NCI-H82 treated with DMSO at 0.1 percent for 48 hours (cell line): ENCODE measurements around the gene CDH6.

Experiments used
- DNase-seq: peaks from one replicate; lab custom pipeline; 2025; ENCODE audit not compliant: unreplicated experiment; lab: John Stamatoyannopoulos, UW

CDH6 gene

GRCh38 chr5:31244921-31245320 lies 51.4 kb downstream of the CDH6 start:
- DNase-seq, result no peak

DNA sequence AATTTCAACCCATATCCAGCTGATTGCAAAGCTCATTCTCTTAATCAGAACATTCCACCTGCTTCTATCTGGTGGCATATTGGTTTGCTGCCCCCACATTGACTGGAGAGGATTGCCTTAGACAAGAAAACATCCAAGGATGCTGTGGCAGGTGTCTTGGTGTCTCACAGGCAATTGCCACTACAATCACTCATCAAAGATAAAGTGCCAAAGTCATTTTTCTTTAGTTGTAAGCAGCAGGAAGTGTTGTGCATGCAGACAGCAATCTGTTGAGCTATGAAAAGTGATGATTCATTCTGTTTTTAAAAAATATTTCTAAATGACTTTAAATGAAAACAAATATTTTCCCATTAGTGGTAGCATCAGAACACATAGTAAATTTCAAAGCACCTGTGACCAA lies 53.9 kb downstream of the CDH6 start:
- no peak for DNase-seq

DNA sequence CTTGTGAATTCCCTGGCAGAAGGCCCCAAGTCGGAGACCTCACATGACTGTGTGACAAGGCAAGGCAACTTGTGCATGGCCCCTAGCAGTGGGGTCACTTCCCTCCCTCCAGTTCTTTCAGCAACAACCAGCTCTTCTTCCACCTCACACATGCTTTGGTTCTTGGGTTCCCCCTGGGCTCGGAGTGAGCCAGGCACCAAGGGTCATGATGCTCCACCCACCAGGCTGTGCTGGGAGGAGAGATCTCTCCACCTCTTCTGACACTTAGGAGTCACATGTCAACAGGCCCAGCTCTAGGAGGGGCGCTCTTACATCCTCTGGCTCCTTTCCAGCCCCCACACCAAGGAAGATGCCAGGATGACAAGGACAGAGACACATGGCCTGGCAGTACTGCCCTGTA lies 56.7 kb downstream of the CDH6 start:
- DNase-seq, result no peak

GRCh38 chr5:31251032-31251431 lies 57.5 kb downstream of the CDH6 start:
- DNase-seq, result no peak

- no peak for DNase-seq
Measured at GRCh38 chr5:31255041-31255440, 61.6 kb downstream of the CDH6 start.

GRCh38 chr5:31268256-31268655 lies 74.8 kb downstream of the CDH6 start:
- no peak for DNase-seq

GRCh38 chr5:31268686-31269085 lies 75.2 kb downstream of the CDH6 start:
- no peak for DNase-seq

GRCh38 chr5:31269259-31269658 lies 75.8 kb downstream of the CDH6 start:
- no peak for DNase-seq

DNA sequence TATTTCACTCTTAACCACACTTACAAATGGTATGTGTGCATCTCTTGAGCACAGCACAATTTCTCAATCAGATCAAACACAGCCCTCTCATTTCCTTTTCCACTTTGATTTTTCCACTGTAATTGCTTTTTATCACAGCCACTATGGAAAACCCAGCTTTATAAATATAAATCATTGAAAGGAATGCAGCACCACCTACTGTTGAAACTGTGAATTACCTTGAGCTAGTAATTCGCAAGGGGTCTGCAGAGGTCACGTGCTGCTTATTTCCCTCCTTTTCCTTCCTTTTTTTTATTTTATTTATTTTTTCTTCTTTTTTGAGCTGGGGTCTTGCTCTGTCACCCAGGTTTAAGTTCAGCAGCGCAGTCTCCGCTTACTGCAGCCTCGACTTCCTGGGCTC lies 76.9 kb downstream of the CDH6 start:
- DNase-seq, result no peak

DNA sequence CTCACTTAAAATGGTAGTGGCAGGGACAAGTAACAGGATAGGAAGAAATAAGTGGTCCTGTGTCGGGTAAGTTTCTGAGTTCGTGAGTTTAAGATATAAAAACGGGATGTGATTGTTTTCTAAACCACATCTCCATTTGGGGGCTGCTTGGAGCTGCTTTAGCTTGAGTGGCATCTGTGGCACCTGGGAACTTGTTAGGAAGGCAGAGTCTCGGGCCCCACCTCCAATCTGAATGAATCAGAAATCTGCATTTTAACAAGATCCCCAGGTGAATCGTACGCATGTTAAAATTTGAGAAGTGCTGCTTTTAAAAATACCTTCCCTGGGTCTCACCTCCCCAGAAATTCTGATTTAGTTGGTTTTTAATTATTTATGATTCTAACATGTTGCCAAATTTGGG lies 78.1 kb downstream of the CDH6 start:
- no peak for DNase-seq

GRCh38 chr5:31273161-31273560 lies 79.7 kb downstream of the CDH6 start:
- no peak for DNase-seq

- no peak for DNase-seq
Measured at GRCh38 chr5:31273631-31274378, 80.3 kb downstream of the CDH6 start.

- no peak for DNase-seq
Measured at GRCh38 chr5:31280210-31280609, 86.7 kb downstream of the CDH6 start.

DNA sequence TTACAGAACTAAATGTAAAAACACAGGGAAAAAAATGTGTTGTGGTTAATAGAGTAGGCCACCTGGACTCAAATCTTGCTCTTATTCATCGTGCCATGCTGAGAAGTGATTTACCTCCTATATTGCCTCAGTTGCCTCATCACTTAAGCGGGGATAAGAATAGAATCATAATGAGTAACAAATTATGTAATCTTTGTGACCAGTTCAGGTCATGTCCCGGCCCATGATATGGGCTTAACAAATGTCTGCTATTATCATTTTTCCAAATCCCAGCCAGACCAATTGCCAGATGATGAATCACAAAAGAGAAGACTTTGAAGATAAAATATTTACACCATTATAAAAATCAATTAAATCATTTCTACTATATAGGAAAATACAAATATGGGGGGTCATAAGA lies 89.8 kb downstream of the CDH6 start:
- DNase-seq, result no peak

DNA sequence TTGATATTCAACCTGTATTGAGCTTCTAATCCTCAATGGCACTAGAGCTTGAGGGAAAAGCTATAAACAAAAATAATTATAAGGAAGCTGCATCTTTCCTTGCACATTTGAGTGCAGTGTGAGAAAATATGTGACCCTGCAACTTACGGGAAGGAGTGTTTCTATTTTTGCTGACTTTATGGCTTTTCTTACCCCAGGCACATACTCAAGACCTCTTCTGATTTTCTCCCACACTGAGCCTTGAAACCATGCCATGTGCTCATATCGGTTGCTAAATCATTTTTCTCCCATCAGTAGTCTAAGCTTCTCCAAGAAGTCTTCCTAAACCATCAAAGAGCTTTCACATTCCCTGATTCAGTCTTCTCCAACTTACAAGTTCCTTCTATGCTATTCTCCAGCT lies 91.5 kb downstream of the CDH6 start:
- DNase-seq, result no peak

DNA sequence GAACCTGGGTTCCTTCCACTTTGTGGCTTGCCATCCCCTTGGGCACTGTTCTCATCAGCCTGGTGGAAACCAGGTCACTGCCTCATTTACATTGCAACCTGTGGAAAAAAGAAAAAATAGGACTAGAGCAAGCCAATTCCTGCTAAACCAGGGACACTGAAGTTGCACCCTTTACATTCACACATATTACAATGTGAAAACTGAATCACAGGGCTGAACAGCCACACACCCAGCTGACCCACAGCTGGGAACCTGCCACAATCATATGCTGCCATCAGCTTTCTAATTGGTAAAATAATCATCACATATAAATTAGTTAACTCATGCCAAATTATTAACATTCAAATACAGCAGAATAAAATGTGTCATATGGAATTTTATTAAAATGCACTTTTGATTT lies 94.5 kb downstream of the CDH6 start:
- no peak for DNase-seq

DNA sequence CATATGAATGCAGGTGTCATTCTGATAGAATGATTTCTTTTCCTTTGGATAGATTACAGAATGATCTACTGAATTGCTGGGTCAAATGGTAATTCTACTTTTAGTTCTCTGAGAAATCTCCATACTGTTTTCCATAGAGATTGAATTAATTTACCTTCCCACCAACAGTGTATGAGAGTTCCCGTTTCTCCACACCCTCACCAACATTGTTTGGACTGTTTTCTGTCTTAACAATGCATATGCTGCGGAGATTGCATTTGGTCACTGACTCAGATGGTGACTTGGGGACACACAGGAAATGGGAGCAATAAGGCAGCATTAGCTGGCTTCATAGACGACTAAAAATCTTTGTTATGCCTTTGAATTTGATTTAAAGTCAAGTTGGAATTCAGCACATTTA lies 95.9 kb downstream of the CDH6 start:
- DNase-seq, result no peak

- no peak for DNase-seq
Measured at GRCh38 chr5:31291323-31291854, 97.9 kb downstream of the CDH6 start.

DNA sequence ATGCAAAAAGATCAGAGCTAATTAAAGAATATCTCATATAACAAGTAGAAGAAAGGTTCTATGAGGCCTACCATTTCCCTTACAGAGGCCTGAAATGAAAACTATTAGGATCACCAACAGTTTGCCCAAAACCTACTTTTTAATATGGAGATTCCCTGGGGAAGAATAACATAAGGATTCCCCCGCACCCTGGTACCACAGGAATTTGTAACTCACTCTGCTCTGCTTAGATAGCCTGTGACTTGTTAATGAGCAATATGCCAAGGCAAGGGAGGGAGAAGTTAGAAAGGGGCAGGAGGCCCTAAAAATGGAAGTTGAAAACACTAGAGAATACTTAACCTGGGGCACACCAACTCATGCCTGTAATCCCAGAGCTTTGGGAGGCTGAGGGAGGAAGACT lies 107.0 kb downstream of the CDH6 start:
- no peak for DNase-seq

DNA sequence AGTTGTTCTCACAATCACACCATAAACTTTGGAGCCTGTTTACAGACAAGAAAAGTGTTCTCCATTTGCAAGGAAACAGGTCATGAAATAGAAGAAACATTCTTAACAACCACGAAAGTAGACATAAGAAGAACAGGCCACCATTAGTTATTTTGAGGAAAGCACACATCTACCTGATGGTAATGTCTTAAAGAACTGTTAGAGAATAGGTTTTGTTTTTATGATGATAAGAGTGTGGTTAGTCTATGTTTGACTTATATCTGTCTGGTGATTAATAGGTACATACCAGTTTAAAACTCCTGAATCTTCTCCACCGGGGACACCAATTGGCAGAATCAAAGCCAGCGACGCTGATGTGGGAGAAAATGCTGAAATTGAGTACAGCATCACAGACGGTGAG lies 108.3 kb downstream of the CDH6 start:
- DNase-seq, result no peak

GRCh38 chr5:31303688-31304087 lies 110.2 kb downstream of the CDH6 start:
- DNase-seq, result no peak

GRCh38 chr5:31317665-31318064 lies 124.2 kb downstream of the CDH6 start:
- DNase-seq, result no peak

- DNase-seq, result no peak
Measured at GRCh38 chr5:31319335-31319734, 125.8 kb downstream of the CDH6 start.
